Measurements from ENCODE around the gene PRR5L.

Gene PRR5L

GRCh38 chr11:36326524-36327419 lies 30.7 kb downstream of the PRR5L start:
- DNase-seq (ENCODE audit: low read depth in 3 of 3), result no peak

- DNase-seq (ENCODE audit: low read depth in 3 of 3), result no peak
These were observed 33.0 kb downstream of the PRR5L start for GRCh38 chr11:36328966-36329673.

- no peak for DNase-seq (ENCODE audit: low read depth in 3 of 3)
These were observed 34.3 kb downstream of the PRR5L start for GRCh38 chr11:36330411-36330810.

- no peak for DNase-seq (ENCODE audit: low read depth in 3 of 3)
These were observed 37.4 kb downstream of the PRR5L start for GRCh38 chr11:36333468-36333867.

- no peak for DNase-seq (ENCODE audit: low read depth in 3 of 3)
These were observed 37.8 kb downstream of the PRR5L start for GRCh38 chr11:36333897-36334296.

GRCh38 chr11:36339888-36340287 lies 43.8 kb downstream of the PRR5L start:
- no peak for DNase-seq (ENCODE audit: low read depth in 3 of 3)

- no peak for DNase-seq (ENCODE audit: low read depth in 3 of 3)
These were observed 44.8 kb downstream of the PRR5L start for GRCh38 chr11:36340897-36341296.

- no peak for DNase-seq (ENCODE audit: low read depth in 3 of 3)
These were observed 45.8 kb downstream of the PRR5L start for GRCh38 chr11:36341915-36342314.

- DNase-seq (ENCODE audit: low read depth in 3 of 3), result no peak
These were observed 46.2 kb downstream of the PRR5L start for GRCh38 chr11:36342327-36342726.

GRCh38 chr11:36343436-36343835 lies 47.3 kb downstream of the PRR5L start:
- DNase-seq (ENCODE audit: low read depth in 3 of 3), result no peak

GRCh38 chr11:36345084-36345511 lies 49.0 kb downstream of the PRR5L start:
- DNase-seq (ENCODE audit: low read depth in 3 of 3), result no peak

GRCh38 chr11:36345535-36346141 lies 49.5 kb downstream of the PRR5L start:
- no peak for DNase-seq (ENCODE audit: low read depth in 3 of 3)

- no peak for DNase-seq (ENCODE audit: low read depth in 3 of 3)
These were observed 50.7 kb downstream of the PRR5L start for GRCh38 chr11:36346562-36347383.

GRCh38 chr11:36347384-36347906 lies 51.4 kb downstream of the PRR5L start:
- DNase-seq (ENCODE audit: low read depth in 3 of 3), result no peak

GRCh38 chr11:36349351-36350136 lies 53.5 kb downstream of the PRR5L start:
- DNase-seq (ENCODE audit: low read depth in 3 of 3), result no peak

- no peak for DNase-seq (ENCODE audit: low read depth in 3 of 3)
These were observed 54.0 kb downstream of the PRR5L start for GRCh38 chr11:36350137-36350513.

- DNase-seq (ENCODE audit: low read depth in 3 of 3), result peak in 1 of 3 experiments; percentile 15
These were observed 56.8 kb downstream of the PRR5L start for GRCh38 chr11:36352922-36353321.

- no peak for DNase-seq (ENCODE audit: low read depth in 3 of 3)
These were observed 58.3 kb downstream of the PRR5L start for GRCh38 chr11:36354221-36355003.

GRCh38 chr11:36356201-36356600 lies 60.1 kb downstream of the PRR5L start:
- no peak for DNase-seq (ENCODE audit: low read depth in 3 of 3)

- DNase-seq (ENCODE audit: low read depth in 3 of 3), result no peak
These were observed 61.7 kb downstream of the PRR5L start for GRCh38 chr11:36357831-36358230.
